Ovary (tissue), 3 donors: Measurements from ENCODE around the gene KRT81.

ENCODE experiments used
- CTCF ChIP-seq, 3 donors: fragments of 450-650 bp in 2 of 3; fragments of 200-600 bp in 1 of 3; IDR thresholded peaks; one replicate each; pipeline versions ENCODE4 v1.5.1 to v1.8.0; 2016 to 2022; ENCODE audit warnings: antibody characterized with exemption in 3 of 3, mild to moderate bottlenecking in 1 of 3
- EP300 ChIP-seq: sonication (generic); formaldehyde crosslinking; IDR thresholded peaks from one replicate; pipeline ENCODE4 v1.6.1; 2017; ENCODE audit warnings: antibody characterized with exemption
- POLR2A ChIP-seq: fragments of 450-650 bp; IDR thresholded peaks from one replicate; pipeline ENCODE4 v1.6.1; 2017; ENCODE audit warnings: antibody characterized with exemption, mild to moderate bottlenecking, moderate library complexity
- donor health status: DM: no; HTN: no; CAD: no.

- no peak for TF ChIP-seq POLR2A
- no peak for TF ChIP-seq CTCF (IDR thresholded peaks at IDR 0.05)
- no peak for TF ChIP-seq EP300
These were observed 42.9 kb upstream of the KRT81 start for GRCh38 chr12:52334185-52334584.
